ENCODE measurements around the gene MYCN.

DNA sequence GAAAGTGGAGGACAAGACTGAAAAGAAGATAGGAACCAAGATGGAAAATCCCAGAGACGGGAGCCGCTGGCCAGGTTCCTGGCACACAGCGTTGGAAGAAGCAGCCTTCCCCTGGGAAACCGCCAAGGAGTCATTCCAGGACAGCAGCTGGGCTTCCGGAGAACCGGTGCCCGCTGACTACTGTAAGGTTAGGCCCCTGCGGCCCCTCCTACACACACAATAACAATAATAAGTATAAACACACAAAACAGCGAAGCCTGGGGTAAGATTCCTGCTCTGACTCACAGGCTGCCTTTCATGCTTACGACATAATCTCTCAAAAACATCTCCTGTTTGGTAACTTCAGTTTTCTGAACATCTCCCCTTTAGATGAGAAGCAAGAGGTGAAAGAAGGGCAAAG is 28.1 kb upstream of the MYCN start:
- TF ChIP-seq, protein P1, sequence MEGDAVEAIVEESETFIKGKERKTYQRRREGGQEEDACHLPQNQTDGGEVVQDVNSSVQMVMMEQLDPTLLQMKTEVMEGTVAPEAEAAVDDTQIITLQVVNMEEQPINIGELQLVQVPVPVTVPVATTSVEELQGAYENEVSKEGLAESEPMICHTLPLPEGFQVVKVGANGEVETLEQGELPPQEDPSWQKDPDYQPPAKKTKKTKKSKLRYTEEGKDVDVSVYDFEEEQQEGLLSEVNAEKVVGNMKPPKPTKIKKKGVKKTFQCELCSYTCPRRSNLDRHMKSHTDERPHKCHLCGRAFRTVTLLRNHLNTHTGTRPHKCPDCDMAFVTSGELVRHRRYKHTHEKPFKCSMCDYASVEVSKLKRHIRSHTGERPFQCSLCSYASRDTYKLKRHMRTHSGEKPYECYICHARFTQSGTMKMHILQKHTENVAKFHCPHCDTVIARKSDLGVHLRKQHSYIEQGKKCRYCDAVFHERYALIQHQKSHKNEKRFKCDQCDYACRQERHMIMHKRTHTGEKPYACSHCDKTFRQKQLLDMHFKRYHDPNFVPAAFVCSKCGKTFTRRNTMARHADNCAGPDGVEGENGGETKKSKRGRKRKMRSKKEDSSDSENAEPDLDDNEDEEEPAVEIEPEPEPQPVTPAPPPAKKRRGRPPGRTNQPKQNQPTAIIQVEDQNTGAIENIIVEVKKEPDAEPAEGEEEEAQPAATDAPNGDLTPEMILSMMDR (IDR thresholded peaks at IDR 0.05) = no peak
- no peak for TF ChIP-seq EP300 (IDR thresholded peaks at IDR 0.05)
